Measurements from ENCODE around the gene MZT2A. TPM values are rescaled to one million over a fixed set of nuclear protein-coding genes. Genes with fewer than 3 reads are reported as not detected.
"Not testable (repeated sequence)": the region's sequence is repeated elsewhere in the genome, so short reads cannot be mapped to it uniquely, and the experiment has no call there.

The MZT2A gene
- 10 to 100 TPM; 46.1 to 94.9 (median 67.1) TPM for polyA plus RNA-seq (ENCODE audit: insufficient read length in 4 of 4)

GRCh38 chr2:131492015-131492417, at the start of gene MZT2A:
TSS of gene MZT2A (minus strand) at chr2:131492397. CDS start at chr2:131492376, 21 bp downstream.
- peak in 1 of 4 donors; percentile 21 for DNase-seq (ENCODE audit: low read depth in 4 of 4, low spot score in 2 of 4)

- not testable (repeated sequence) for DNase-seq (ENCODE audit: low read depth in 4 of 4, low spot score in 2 of 4)
Measured at GRCh38 chr2:131538856-131539255, 46.7 kb upstream of the MZT2A start.

GRCh38 chr2:131536841-131537240, 44.6 kb upstream of the MZT2A start:
- not testable (repeated sequence) for DNase-seq (ENCODE audit: low read depth in 4 of 4, low spot score in 2 of 4)

- DNase-seq (ENCODE audit: low read depth in 4 of 4, low spot score in 2 of 4), result not testable (repeated sequence)
Measured at GRCh38 chr2:131535951-131536826, 44.0 kb upstream of the MZT2A start.

- no peak for DNase-seq (ENCODE audit: low read depth in 4 of 4, low spot score in 2 of 4)
Measured at GRCh38 chr2:131535526-131535925, 43.3 kb upstream of the MZT2A start.

- DNase-seq (ENCODE audit: low read depth in 4 of 4, low spot score in 2 of 4), result not testable (repeated sequence)
Measured at GRCh38 chr2:131534965-131535364, 42.8 kb upstream of the MZT2A start.

- not testable (repeated sequence) for DNase-seq (ENCODE audit: low read depth in 4 of 4, low spot score in 2 of 4)
Measured at GRCh38 chr2:131534317-131534672, 42.1 kb upstream of the MZT2A start.

- DNase-seq (ENCODE audit: low read depth in 4 of 4, low spot score in 2 of 4), result not testable (repeated sequence)
Measured at GRCh38 chr2:131533609-131534316, 41.6 kb upstream of the MZT2A start.

- DNase-seq (ENCODE audit: low read depth in 4 of 4, low spot score in 2 of 4), result not testable (repeated sequence)
Measured at GRCh38 chr2:131532723-131533608, 40.8 kb upstream of the MZT2A start.

- DNase-seq (ENCODE audit: low read depth in 4 of 4, low spot score in 2 of 4), result not testable (repeated sequence)
Measured at GRCh38 chr2:131531547-131532185, 39.5 kb upstream of the MZT2A start.

GRCh38 chr2:131530626-131531344, 38.6 kb upstream of the MZT2A start:
- not testable (repeated sequence) for DNase-seq (ENCODE audit: low read depth in 4 of 4, low spot score in 2 of 4)

- DNase-seq (ENCODE audit: low read depth in 4 of 4, low spot score in 2 of 4), result not testable (repeated sequence)
Measured at GRCh38 chr2:131529864-131530445, 37.8 kb upstream of the MZT2A start.

- not testable (repeated sequence) for DNase-seq (ENCODE audit: low read depth in 4 of 4, low spot score in 2 of 4)
Measured at GRCh38 chr2:131528981-131529863, 37.0 kb upstream of the MZT2A start.

GRCh38 chr2:131527131-131528001, 35.2 kb upstream of the MZT2A start, which contains the start of gene CCDC74A:
TSS of gene CCDC74A (plus strand) at chr2:131527888. CDS start at chr2:131527971, 83 bp downstream.
- DNase-seq (ENCODE audit: low read depth in 4 of 4, low spot score in 2 of 4), result peak in 1 of 4 donors; percentile 31

GRCh38 chr2:131525256-131525655, 33.1 kb upstream of the MZT2A start:
- not testable (repeated sequence) for DNase-seq (ENCODE audit: low read depth in 4 of 4, low spot score in 2 of 4)

GRCh38 chr2:131521961-131522781, 30.0 kb upstream of the MZT2A start:
- no peak for DNase-seq (ENCODE audit: low read depth in 4 of 4, low spot score in 2 of 4)
